SU-DHL-6 (cell line): Measurements from ENCODE around the gene TAF11L12.
"Not testable (repeated sequence)": the region's sequence is repeated elsewhere in the genome, so short reads cannot be mapped to it uniquely, and the experiment has no call there.

Source experiments
- H2AFZ ChIP-seq: fragments of 200-600 bp; sonication (generic); 2 replicates; pipeline ENCODE4 v1.6.1; 2014; ENCODE audit warnings: low read depth, mild to moderate bottlenecking, moderate library complexity, mixed read lengths, antibody characterized with exemption, low read length; ENCODE audit not compliant: severe bottlenecking
- H3F3A ChIP-seq: fragments of 200-600 bp; shearing (Covaris generic); 2 replicates; pipeline ENCODE4 v1.6.0; 2016; ENCODE audit warnings: antibody characterized with exemption, mild to moderate bottlenecking; ENCODE audit not compliant: insufficient read depth
- H3K27ac ChIP-seq: fragments of 200-600 bp; sonication (generic); 2 replicates; pipeline ENCODE4 v1.5.1; 2016; ENCODE audit warnings: low read depth, mild to moderate bottlenecking, low read length, moderate library complexity, mixed read lengths
- H3K27me3 ChIP-seq: fragments of 200-600 bp; sonication (generic), shearing (Covaris generic); 2 replicates; pipeline ENCODE4 v1.6.0; 2014; ENCODE audit warnings: mild to moderate bottlenecking, low read length
- H3K36me3 ChIP-seq: fragments of 200-600 bp; sonication (generic); 2 replicates; pipeline ENCODE4 v1.6.1; 2014; ENCODE audit warnings: mild to moderate bottlenecking, low read length, mixed read lengths
- H3K4me2 ChIP-seq: fragments of 300-600, 200-600 bp; shearing (Covaris generic), sonication (generic); 2 replicates; pipeline ENCODE4 v1.6.0; 2014; ENCODE audit warnings: low read length, low read depth, mild to moderate bottlenecking; ENCODE audit not compliant: poor library complexity, severe bottlenecking
- H3K4me3 ChIP-seq: fragments of 200-600 bp; sonication (generic); 2 replicates; pipeline ENCODE4 v1.5.1; 2014; ENCODE audit warnings: antibody characterized with exemption, low read length, mild to moderate bottlenecking, mixed read lengths; ENCODE audit not compliant: insufficient read depth, poor library complexity, severe bottlenecking
- H3K79me2 ChIP-seq: fragments of 200-600 bp; sonication (generic); 2 replicates; pipeline ENCODE4 v1.6.1; 2014; ENCODE audit warnings: mild to moderate bottlenecking, low read length, moderate library complexity; ENCODE audit not compliant: insufficient read depth
- H3K9ac ChIP-seq: fragments of 200-600 bp; sonication (generic); 2 replicates; pipeline ENCODE4 v1.7.0; 2014; ENCODE audit warnings: mild to moderate bottlenecking, low read length
- H3K9me2 ChIP-seq: fragments of 200-600 bp; sonication (generic); replicated peaks from 2 replicates; pipeline ENCODE4 v1.6.1; 2014; ENCODE audit warnings: low read length; ENCODE audit not compliant: insufficient read depth
- H3K9me3 ChIP-seq: fragments of 200-600 bp; sonication (generic); 2 replicates; pipeline ENCODE4 v1.6.1; 2014; ENCODE audit warnings: low read length, mixed read lengths; ENCODE audit not compliant: insufficient read depth
- H4K20me1 ChIP-seq: fragments of 200-600 bp; sonication (generic); 2 replicates; pipeline ENCODE4 v1.6.1; 2014; ENCODE audit warnings: low read depth, mild to moderate bottlenecking, antibody characterized with exemption, low read length, moderate library complexity, mixed read lengths

Gene TAF11L12

GRCh38 chr5:17610092-17610491 lies at the start of gene TAF11L12:
TAF11L12 (plus strand) TSS chr5:17610392.
- not testable (repeated sequence) for H3K9me2 ChIP-seq, H3K27ac ChIP-seq, H3K4me2 ChIP-seq, H3F3A ChIP-seq, H2AFZ ChIP-seq, H3K9me3 ChIP-seq, H3K36me3 ChIP-seq, H3K4me3 ChIP-seq, H3K79me2 ChIP-seq, H3K9ac ChIP-seq, H3K27me3 ChIP-seq, H4K20me1 ChIP-seq

GRCh38 chr5:17585658-17586057 lies 24.5 kb upstream of the TAF11L12 start, which contains the start of gene TAF11L7:
TAF11L7 (minus strand) TSS chr5:17585758.
- not testable (repeated sequence) for H3K9me2 ChIP-seq, H3F3A ChIP-seq, H3K9me3 ChIP-seq, H3K4me3 ChIP-seq, H3K4me2 ChIP-seq, H4K20me1 ChIP-seq, H3K79me2 ChIP-seq, H3K36me3 ChIP-seq, H3K9ac ChIP-seq, H3K27ac ChIP-seq, H2AFZ ChIP-seq, H3K27me3 ChIP-seq

GRCh38 chr5:17590860-17591259 lies 19.3 kb upstream of the TAF11L12 start, which contains the start of gene TAF11L8:
TAF11L8 (minus strand) TSS chr5:17590960.
- not testable (repeated sequence) for H3K9ac ChIP-seq, H3K9me2 ChIP-seq

GRCh38 chr5:17594255-17594654 lies 15.9 kb upstream of the TAF11L12 start, which contains the start of gene TAF11L9:
TAF11L9 (minus strand) TSS chr5:17594394.
- not testable (repeated sequence) for H3K27ac ChIP-seq

More at GRCh38 chr5:17590860-17591259, 19.3 kb upstream of the TAF11L12 start, which contains the start of gene TAF11L8:
- not testable (repeated sequence) for H3F3A ChIP-seq, H3K9me3 ChIP-seq, H3K27ac ChIP-seq, H3K36me3 ChIP-seq, H4K20me1 ChIP-seq, H3K79me2 ChIP-seq, H3K27me3 ChIP-seq, H2AFZ ChIP-seq, H3K4me3 ChIP-seq, H3K4me2 ChIP-seq

GRCh38 chr5:17597728-17598127 lies 12.5 kb upstream of the TAF11L12 start, which contains the start of gene TAF11L10:
TAF11L10 (minus strand) TSS chr5:17597828.
- not testable (repeated sequence) for H3K9ac ChIP-seq, H3K36me3 ChIP-seq, H3F3A ChIP-seq, H3K9me2 ChIP-seq, H3K27me3 ChIP-seq, H3K4me2 ChIP-seq, H3K9me3 ChIP-seq, H3K27ac ChIP-seq, H2AFZ ChIP-seq, H3K79me2 ChIP-seq, H4K20me1 ChIP-seq, H3K4me3 ChIP-seq

More at GRCh38 chr5:17594255-17594654, 15.9 kb upstream of the TAF11L12 start, which contains the start of gene TAF11L9:
- not testable (repeated sequence) for H3K9me3 ChIP-seq, H3K9me2 ChIP-seq, H3K79me2 ChIP-seq, H2AFZ ChIP-seq, H3K27me3 ChIP-seq, H3K4me2 ChIP-seq, H3F3A ChIP-seq, H3K36me3 ChIP-seq, H3K9ac ChIP-seq, H3K4me3 ChIP-seq, H4K20me1 ChIP-seq

- H3K4me3 ChIP-seq, H3K4me2 ChIP-seq, H3F3A ChIP-seq, H3K36me3 ChIP-seq, H4K20me1 ChIP-seq, H3K9me3 ChIP-seq, H3K9ac ChIP-seq, H3K79me2 ChIP-seq, H3K27me3 ChIP-seq, H3K9me2 ChIP-seq, H3K27ac ChIP-seq, H2AFZ ChIP-seq: not testable (repeated sequence)
These were observed 6.3 kb upstream of the TAF11L12 start, which contains the start of gene TAF11L11 for GRCh38 chr5:17603880-17604279. TAF11L11 (plus strand) TSS chr5:17604183.
